Measurements from ENCODE around the gene IFNK. TPM values are rescaled to one million over a fixed set of nuclear protein-coding genes. Genes with fewer than 3 reads are reported as not detected.

The IFNK gene, protein sequence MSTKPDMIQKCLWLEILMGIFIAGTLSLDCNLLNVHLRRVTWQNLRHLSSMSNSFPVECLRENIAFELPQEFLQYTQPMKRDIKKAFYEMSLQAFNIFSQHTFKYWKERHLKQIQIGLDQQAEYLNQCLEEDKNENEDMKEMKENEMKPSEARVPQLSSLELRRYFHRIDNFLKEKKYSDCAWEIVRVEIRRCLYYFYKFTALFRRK
- not detected in 2 replicates for polyA plus RNA-seq (2012; rRNA removed)
- not detected in 2 replicates for polyA plus RNA-seq (2012; cell fraction: cytosol; rRNA removed)
- polyA plus RNA-seq (2012; cell fraction: nucleus; rRNA removed): not detected in 2 replicates

DNA sequence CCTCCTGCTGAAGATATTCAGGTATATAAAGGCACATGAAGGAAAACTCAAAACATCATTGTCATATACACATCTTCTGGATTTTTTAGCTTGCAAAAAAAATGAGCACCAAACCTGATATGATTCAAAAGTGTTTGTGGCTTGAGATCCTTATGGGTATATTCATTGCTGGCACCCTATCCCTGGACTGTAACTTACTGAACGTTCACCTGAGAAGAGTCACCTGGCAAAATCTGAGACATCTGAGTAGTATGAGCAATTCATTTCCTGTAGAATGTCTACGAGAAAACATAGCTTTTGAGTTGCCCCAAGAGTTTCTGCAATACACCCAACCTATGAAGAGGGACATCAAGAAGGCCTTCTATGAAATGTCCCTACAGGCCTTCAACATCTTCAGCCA lies at the start of gene IFNK:
Gene IFNK (plus strand): TSS at position 55 of the 400 bp plus-strand sequence. CDS start 47 bp downstream, at position 102.
- no peaks in the 10 kb centered on the region for H4K20me1 ChIP-seq (ENCODE audit: insufficient read depth)
- H3K4me2 ChIP-seq: no peak within 1 kb of the TSS
- H3F3A ChIP-seq (replicated peaks; ENCODE audit: insufficient read depth): peaks cover 22% of the 10 kb centered on the region
- no peak within 1 kb of the TSS for H3K27ac ChIP-seq (ENCODE audit: low read depth in 2 of 2, low read length in 1 of 2)
- H3K27me3 ChIP-seq (ENCODE audit: insufficient read depth): no peaks in the 10 kb centered on the region
- no peak within 1 kb of the TSS for H3K9ac ChIP-seq
- WGBS (ENCODE audit: low lambda C conversion rate): 95% methylated on average over 2 of the region's 2 CpGs
- no peak for DNase-seq
- H3K79me2 ChIP-seq (ENCODE audit: insufficient read depth): peaks cover 5% of the 10 kb centered on the region; the same call in 1 of the 2 replicates
- CTCF ChIA-PET: no interaction called here
- no peaks in the 10 kb centered on the region for H3K9me3 ChIP-seq
- POLR2A ChIA-PET: no interaction called here
- H3K4me1 ChIP-seq (ENCODE audit: control insufficient read depth in 1 of 2, insufficient read depth in 2 of 2, low read depth in 1 of 2, low read length in 1 of 2): peaks cover 0 to 5% of the 10 kb centered on the region in 2 experiments; a peak in 2 of 4 replicates
- H2AFZ ChIP-seq (ENCODE audit: low read depth): no peak within 1 kb of the TSS
- TF ChIP-seq FOXJ3 (CRISPR knock-in tag; IDR thresholded peaks at IDR 0.05) (no peak), RFX5 (IDR thresholded peaks at IDR 0.05; ENCODE audit: low read length) (no peak), EZH2phosphoT487 (IDR thresholded peaks at IDR 0.05; ENCODE audit: borderline replicate concordance, low read depth) (no peak), YY1 (IDR thresholded peaks at IDR 0.05; ENCODE audit: low read depth) (no peak), CHD2 (IDR thresholded peaks at IDR 0.05; ENCODE audit: low read length, partially characterized antibody) (no peak), NFIC (IDR thresholded peaks at IDR 0.05; ENCODE audit: borderline replicate concordance) (no peak), MEF2A (IDR thresholded peaks at IDR 0.05; ENCODE audit: borderline replicate concordance, low read depth) (no peak), JUND (IDR thresholded peaks at IDR 0.05) (no peak), SMC3 (IDR thresholded peaks at IDR 0.05; ENCODE audit: low read depth, low read length) (no peak), MXI1 (IDR thresholded peaks at IDR 0.05; ENCODE audit: low read depth, low read length) (no peak)
- TF ChIP-seq, protein P1, sequence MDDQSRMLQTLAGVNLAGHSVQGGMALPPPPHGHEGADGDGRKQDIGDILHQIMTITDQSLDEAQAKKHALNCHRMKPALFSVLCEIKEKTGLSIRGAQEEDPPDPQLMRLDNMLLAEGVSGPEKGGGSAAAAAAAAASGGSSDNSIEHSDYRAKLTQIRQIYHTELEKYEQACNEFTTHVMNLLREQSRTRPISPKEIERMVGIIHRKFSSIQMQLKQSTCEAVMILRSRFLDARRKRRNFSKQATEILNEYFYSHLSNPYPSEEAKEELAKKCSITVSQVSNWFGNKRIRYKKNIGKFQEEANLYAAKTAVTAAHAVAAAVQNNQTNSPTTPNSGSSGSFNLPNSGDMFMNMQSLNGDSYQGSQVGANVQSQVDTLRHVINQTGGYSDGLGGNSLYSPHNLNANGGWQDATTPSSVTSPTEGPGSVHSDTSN (IDR thresholded peaks at IDR 0.05): no peak
- TF ChIP-seq, protein P2, sequence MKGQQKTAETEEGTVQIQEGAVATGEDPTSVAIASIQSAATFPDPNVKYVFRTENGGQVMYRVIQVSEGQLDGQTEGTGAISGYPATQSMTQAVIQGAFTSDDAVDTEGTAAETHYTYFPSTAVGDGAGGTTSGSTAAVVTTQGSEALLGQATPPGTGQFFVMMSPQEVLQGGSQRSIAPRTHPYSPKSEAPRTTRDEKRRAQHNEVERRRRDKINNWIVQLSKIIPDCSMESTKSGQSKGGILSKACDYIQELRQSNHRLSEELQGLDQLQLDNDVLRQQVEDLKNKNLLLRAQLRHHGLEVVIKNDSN (IDR thresholded peaks at IDR 0.05; ENCODE audit: borderline replicate concordance, low read depth): no peak
- TF ChIP-seq, protein P3, sequence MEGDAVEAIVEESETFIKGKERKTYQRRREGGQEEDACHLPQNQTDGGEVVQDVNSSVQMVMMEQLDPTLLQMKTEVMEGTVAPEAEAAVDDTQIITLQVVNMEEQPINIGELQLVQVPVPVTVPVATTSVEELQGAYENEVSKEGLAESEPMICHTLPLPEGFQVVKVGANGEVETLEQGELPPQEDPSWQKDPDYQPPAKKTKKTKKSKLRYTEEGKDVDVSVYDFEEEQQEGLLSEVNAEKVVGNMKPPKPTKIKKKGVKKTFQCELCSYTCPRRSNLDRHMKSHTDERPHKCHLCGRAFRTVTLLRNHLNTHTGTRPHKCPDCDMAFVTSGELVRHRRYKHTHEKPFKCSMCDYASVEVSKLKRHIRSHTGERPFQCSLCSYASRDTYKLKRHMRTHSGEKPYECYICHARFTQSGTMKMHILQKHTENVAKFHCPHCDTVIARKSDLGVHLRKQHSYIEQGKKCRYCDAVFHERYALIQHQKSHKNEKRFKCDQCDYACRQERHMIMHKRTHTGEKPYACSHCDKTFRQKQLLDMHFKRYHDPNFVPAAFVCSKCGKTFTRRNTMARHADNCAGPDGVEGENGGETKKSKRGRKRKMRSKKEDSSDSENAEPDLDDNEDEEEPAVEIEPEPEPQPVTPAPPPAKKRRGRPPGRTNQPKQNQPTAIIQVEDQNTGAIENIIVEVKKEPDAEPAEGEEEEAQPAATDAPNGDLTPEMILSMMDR (IDR thresholded peaks at IDR 0.05): no peak
- TF ChIP-seq, protein P4, sequence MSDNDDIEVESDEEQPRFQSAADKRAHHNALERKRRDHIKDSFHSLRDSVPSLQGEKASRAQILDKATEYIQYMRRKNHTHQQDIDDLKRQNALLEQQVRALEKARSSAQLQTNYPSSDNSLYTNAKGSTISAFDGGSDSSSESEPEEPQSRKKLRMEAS (IDR thresholded peaks at IDR 0.05; ENCODE audit: low read depth): no peak
- TF ChIP-seq, protein P5, sequence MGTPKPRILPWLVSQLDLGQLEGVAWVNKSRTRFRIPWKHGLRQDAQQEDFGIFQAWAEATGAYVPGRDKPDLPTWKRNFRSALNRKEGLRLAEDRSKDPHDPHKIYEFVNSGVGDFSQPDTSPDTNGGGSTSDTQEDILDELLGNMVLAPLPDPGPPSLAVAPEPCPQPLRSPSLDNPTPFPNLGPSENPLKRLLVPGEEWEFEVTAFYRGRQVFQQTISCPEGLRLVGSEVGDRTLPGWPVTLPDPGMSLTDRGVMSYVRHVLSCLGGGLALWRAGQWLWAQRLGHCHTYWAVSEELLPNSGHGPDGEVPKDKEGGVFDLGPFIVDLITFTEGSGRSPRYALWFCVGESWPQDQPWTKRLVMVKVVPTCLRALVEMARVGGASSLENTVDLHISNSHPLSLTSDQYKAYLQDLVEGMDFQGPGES (IDR thresholded peaks at IDR 0.05; ENCODE audit: low read depth, low read length): no peak
- TF ChIP-seq, protein P6, sequence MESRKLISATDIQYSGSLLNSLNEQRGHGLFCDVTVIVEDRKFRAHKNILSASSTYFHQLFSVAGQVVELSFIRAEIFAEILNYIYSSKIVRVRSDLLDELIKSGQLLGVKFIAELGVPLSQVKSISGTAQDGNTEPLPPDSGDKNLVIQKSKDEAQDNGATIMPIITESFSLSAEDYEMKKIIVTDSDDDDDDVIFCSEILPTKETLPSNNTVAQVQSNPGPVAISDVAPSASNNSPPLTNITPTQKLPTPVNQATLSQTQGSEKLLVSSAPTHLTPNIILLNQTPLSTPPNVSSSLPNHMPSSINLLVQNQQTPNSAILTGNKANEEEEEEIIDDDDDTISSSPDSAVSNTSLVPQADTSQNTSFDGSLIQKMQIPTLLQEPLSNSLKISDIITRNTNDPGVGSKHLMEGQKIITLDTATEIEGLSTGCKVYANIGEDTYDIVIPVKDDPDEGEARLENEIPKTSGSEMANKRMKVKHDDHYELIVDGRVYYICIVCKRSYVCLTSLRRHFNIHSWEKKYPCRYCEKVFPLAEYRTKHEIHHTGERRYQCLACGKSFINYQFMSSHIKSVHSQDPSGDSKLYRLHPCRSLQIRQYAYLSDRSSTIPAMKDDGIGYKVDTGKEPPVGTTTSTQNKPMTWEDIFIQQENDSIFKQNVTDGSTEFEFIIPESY (IDR thresholded peaks at IDR 0.05; ENCODE audit: borderline replicate concordance, low read depth): no peak
- no peaks in the 10 kb centered on the region for H3K9me2 ChIP-seq
- no peak within 1 kb of the TSS for H3K4me3 ChIP-seq (ENCODE audit: low read depth in 2 of 2, low read length in 1 of 2)
- no peaks in the 10 kb centered on the region for H3K36me3 ChIP-seq (replicated peaks in 1 of 2; ENCODE audit: control insufficient read depth in 1 of 2, insufficient read depth in 2 of 2, low read length in 1 of 2)
